GM23338 (cell line): ENCODE measurements around the gene LIFR. TPM values are rescaled to one million over a fixed set of nuclear protein-coding genes. Genes with fewer than 3 reads are reported as not detected.

Experiments used
- ATAC-seq: fragments of 200-7000 bp; cut with Tn5 transposase; 3 replicates; pipeline ENCODE4 v1.9.1; 2020
- DNase-seq: peaks from one replicate; pipeline ENCODE4 v3.0.0-alpha.2; 2015; ENCODE audit warnings: low spot score
- H2AFZ ChIP-seq: fragments of 200-600 bp; sonication (generic); 2 replicates; pipeline ENCODE4 v1.8.0; 2016; ENCODE audit warnings: antibody characterized with exemption, mild to moderate bottlenecking, moderate library complexity
- H3F3A ChIP-seq: fragments of 200-600 bp; sonication (generic); replicated peaks from 2 replicates; pipeline ENCODE4 v1.8.0; 2017; ENCODE audit warnings: antibody characterized with exemption, mixed run types, low read depth
- H3K27ac ChIP-seq: fragments of 200-600 bp; sonication (generic); 2 replicates; pipeline ENCODE4 v1.6.1; 2016; ENCODE audit warnings: low read depth
- H3K27me3 ChIP-seq: fragments of 200-600 bp; sonication (generic); 2 replicates; pipeline ENCODE4 v1.8.0; 2016; ENCODE audit warnings: mild to moderate bottlenecking, mixed run types, moderate library complexity; ENCODE audit not compliant: insufficient read depth
- H3K36me3 ChIP-seq: fragments of 200-600 bp; sonication (generic); 2 replicates; pipeline ENCODE4 v1.8.0; 2016; ENCODE audit warnings: mild to moderate bottlenecking; ENCODE audit not compliant: insufficient read depth
- H3K4me1 ChIP-seq: fragments of 200-600 bp; sonication (generic); 2 replicates; pipeline ENCODE4 v1.8.0; 2016; ENCODE audit warnings: mild to moderate bottlenecking, moderate library complexity; ENCODE audit not compliant: insufficient read depth
- H3K4me2 ChIP-seq: fragments of 200-600 bp; sonication (generic); 2 replicates; pipeline ENCODE4 v1.7.1; 2017; ENCODE audit warnings: mixed run types
- H3K4me3 ChIP-seq: fragments of 200-600 bp; sonication (generic); 2 replicates; pipeline ENCODE4 v1.6.1; 2016; ENCODE audit warnings: mixed run types
- H3K79me2 ChIP-seq: fragments of 200-600 bp; sonication (generic); replicated peaks from 2 replicates; pipeline ENCODE4 v1.8.0; 2017; ENCODE audit warnings: mild to moderate bottlenecking; ENCODE audit not compliant: insufficient read depth
- H3K9me2 ChIP-seq: fragments of 200-600 bp; sonication (generic); 2 replicates; pipeline ENCODE4 v1.8.0; 2017; ENCODE audit not compliant: insufficient read depth
- H4K20me1 ChIP-seq: fragments of 200-600 bp; sonication (generic); replicated peaks from 2 replicates; pipeline ENCODE4 v1.8.0; 2017; ENCODE audit warnings: mild to moderate bottlenecking; ENCODE audit not compliant: insufficient read depth
- H3K27ac Mint-ChIP-seq: 2 replicates; pipeline ENCODE4 v1.8.0; 2020; ENCODE audit warnings: inconsistent platforms, mild to moderate bottlenecking, moderate library complexity, mixed read lengths
- H3K27me3 Mint-ChIP-seq: 3 replicates; pipeline ENCODE4 v1.8.0; 2022; ENCODE audit warnings: low read depth, mild to moderate bottlenecking, moderate library complexity, mixed read lengths, inconsistent platforms; ENCODE audit not compliant: insufficient read depth, poor library complexity
- H3K36me3 Mint-ChIP-seq: 3 replicates; pipeline ENCODE4 v1.8.0; 2021; ENCODE audit warnings: low read depth, mild to moderate bottlenecking, inconsistent platforms, moderate library complexity, mixed read lengths
- H3K4me1 Mint-ChIP-seq: 3 replicates; pipeline ENCODE4 v1.8.0; 2020; ENCODE audit warnings: mild to moderate bottlenecking, inconsistent platforms, mixed read lengths
- H3K4me3 Mint-ChIP-seq: 3 replicates; pipeline ENCODE4 v1.8.0; 2021; ENCODE audit warnings: moderate library complexity, mild to moderate bottlenecking, inconsistent platforms, mixed read lengths
- H3K9me3 Mint-ChIP-seq: 3 replicates; pipeline ENCODE4 v1.8.0; 2020; ENCODE audit warnings: moderate library complexity, mild to moderate bottlenecking, inconsistent platforms, mixed read lengths
- CREB1 ChIP-seq: fragments of 250-450 bp; sonication (Bioruptor Pico); IDR thresholded peaks from 2 replicates; pipeline ENCODE4 v1.5.0; 2020; ENCODE audit warnings: low read depth, mild to moderate bottlenecking, moderate library complexity
- ETS1 ChIP-seq: IDR thresholded peaks from 2 replicates; pipeline ENCODE4 v1.6.1; 2016; ENCODE audit warnings: antibody characterized with exemption
- EZH2 ChIP-seq: fragments of 200-600 bp; sonication (generic); IDR thresholded peaks from one replicate; pipeline ENCODE4 v1.8.0; 2017; ENCODE audit warnings: antibody characterized with exemption, mild to moderate bottlenecking, low read depth; ENCODE audit not compliant: unreplicated experiment
- EZH2phosphoT487 ChIP-seq: fragments of 200-600 bp; sonication (generic); IDR thresholded peaks from one replicate; pipeline ENCODE4 v1.8.1; 2018; ENCODE audit warnings: antibody characterized with exemption; ENCODE audit not compliant: unreplicated experiment
- JUNB ChIP-seq: IDR thresholded peaks from one replicate; pipeline ENCODE4 v1.6.1; 2016; ENCODE audit warnings: antibody characterized with exemption; ENCODE audit not compliant: unreplicated experiment
- NANOG ChIP-seq: IDR thresholded peaks from 2 replicates; pipeline ENCODE4 v1.6.1; 2016; ENCODE audit warnings: antibody characterized with exemption, borderline replicate concordance
- POLR2AphosphoS5 ChIP-seq: IDR thresholded peaks from 2 replicates; pipeline ENCODE4 v1.6.1; 2016; ENCODE audit warnings: antibody characterized with exemption, low read depth
- REST ChIP-seq: IDR thresholded peaks from one replicate; pipeline ENCODE4 v1.6.1; 2018; ENCODE audit warnings: antibody characterized with exemption; ENCODE audit not compliant: unreplicated experiment
- STAT1 ChIP-seq: IDR thresholded peaks from one replicate; pipeline ENCODE4 v1.6.1; 2016; ENCODE audit warnings: antibody characterized with exemption; ENCODE audit not compliant: unreplicated experiment
- ZNF114 ChIP-seq: fragments of 250-450 bp; sonication (Bioruptor Pico); IDR thresholded peaks from 2 replicates; pipeline ENCODE4 v1.5.0; 2020; ENCODE audit warnings: mild to moderate bottlenecking, moderate library complexity
- ZNF331 ChIP-seq: fragments of 250-450 bp; sonication (Bioruptor Pico); IDR thresholded peaks from 2 replicates; pipeline ENCODE4 v1.5.0; 2020; ENCODE audit warnings: low read depth, mild to moderate bottlenecking, moderate library complexity
- polyA plus RNA-seq: library from polyadenylated mRNA; unstranded; fragments of >200 nt; fragmentation: Nextera tagmentation; extraction: Ambion mirVana; gene quantifications from 2 replicates; pipeline ENCODE4 v1.2.1, GENCODE V29; 2016
- total RNA-seq: library from RNA; depleted of rRNA; stranded (reverse); fragments of >200 nt; shearing (Covaris generic); gene quantifications from 2 replicates; pipeline ENCODE4 v1.2.3, GENCODE V29; 2014
- TF ChIP-seq, protein P1 (sequence below), 2 experiments: fragments of 200-600 bp in 1 of 2; sonication (generic) in 1 of 2; conservative IDR thresholded peaks; 2 replicates each; pipeline versions ENCODE4 v1.5.1 to v1.6.1; 2016 to 2017; ENCODE audit warnings: antibody characterized with exemption in 2 of 2, low read depth in 2 of 2, mild to moderate bottlenecking in 2 of 2, moderate library complexity in 1 of 2

LIFR gene
- total and polyA plus RNA-seq, 2 experiments from 2014 or later: 11.0 to 25.2 TPM

DNA sequence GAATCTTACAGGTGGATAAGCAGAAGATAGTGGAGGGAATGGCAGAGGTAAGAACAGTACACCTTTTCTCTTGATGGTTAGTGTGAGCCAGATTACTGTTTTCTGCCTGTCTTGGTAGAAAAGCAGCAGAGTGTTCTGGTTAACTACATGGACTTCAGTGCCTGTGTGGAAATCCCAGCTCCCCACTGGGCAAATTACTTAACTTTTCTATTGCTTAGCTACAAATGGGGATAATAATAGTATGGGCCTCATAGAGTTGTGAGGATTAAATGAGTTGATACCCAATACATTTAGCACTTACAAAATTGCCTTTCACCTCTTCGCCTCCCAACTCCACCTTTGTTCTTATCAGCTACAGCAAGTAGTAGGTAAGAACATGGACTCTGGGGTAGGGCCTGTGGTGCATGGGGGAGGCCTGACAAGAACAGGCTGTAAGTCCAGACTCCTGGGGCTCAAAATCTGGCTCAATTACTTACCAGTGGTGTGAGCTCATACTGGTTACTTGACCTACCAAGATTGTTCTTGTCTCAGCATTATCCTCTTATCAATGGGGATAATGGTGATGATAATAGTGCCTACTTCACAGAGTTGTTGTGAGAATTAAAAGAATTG lies 125.1 kb downstream of the LIFR start:
- Histone ChIP-seq H3K27ac (no peak overlapping the region), H3K36me3 (no peaks in the 10 kb centered on the region), H3K9me2 (peaks cover 3% of the 10 kb centered on the region; the same call in 1 of the 2 replicates), H3K4me2 (no peak overlapping the region), H3F3A (no peaks in the 10 kb centered on the region), H3K79me2 (no peaks in the 10 kb centered on the region), H4K20me1 (no peaks in the 10 kb centered on the region), H2AFZ (no peak overlapping the region), H3K4me3 (no peak overlapping the region), H3K27me3 (no peaks in the 10 kb centered on the region), H3K4me1 (peaks cover 9% of the 10 kb centered on the region; the same call in 1 of the 2 replicates)
- TF ChIP-seq JUNB: no peak
- TF ChIP-seq STAT1: no peak
- TF ChIP-seq EZH2: no peak
- TF ChIP-seq, protein P1, sequence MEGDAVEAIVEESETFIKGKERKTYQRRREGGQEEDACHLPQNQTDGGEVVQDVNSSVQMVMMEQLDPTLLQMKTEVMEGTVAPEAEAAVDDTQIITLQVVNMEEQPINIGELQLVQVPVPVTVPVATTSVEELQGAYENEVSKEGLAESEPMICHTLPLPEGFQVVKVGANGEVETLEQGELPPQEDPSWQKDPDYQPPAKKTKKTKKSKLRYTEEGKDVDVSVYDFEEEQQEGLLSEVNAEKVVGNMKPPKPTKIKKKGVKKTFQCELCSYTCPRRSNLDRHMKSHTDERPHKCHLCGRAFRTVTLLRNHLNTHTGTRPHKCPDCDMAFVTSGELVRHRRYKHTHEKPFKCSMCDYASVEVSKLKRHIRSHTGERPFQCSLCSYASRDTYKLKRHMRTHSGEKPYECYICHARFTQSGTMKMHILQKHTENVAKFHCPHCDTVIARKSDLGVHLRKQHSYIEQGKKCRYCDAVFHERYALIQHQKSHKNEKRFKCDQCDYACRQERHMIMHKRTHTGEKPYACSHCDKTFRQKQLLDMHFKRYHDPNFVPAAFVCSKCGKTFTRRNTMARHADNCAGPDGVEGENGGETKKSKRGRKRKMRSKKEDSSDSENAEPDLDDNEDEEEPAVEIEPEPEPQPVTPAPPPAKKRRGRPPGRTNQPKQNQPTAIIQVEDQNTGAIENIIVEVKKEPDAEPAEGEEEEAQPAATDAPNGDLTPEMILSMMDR (conservative IDR thresholded peaks at IDR 0.05; ENCODE audit: low read depth in 2 of 2): no peak
- no peak for TF ChIP-seq POLR2AphosphoS5
- TF ChIP-seq ETS1: no peak
- no peak for TF ChIP-seq ZNF114 (CRISPR knock-in tag)
- TF ChIP-seq ZNF331 (CRISPR knock-in tag): no peak
- DNase-seq: no peak
- no peak overlapping the region for H3K27ac Mint-ChIP-seq
- H3K9me3 Mint-ChIP-seq: no peaks in the 10 kb centered on the region
- H3K36me3 Mint-ChIP-seq: no peaks in the 10 kb centered on the region
- peaks cover 23% of the 10 kb centered on the region for H3K4me1 Mint-ChIP-seq
- no peak overlapping the region for H3K4me3 Mint-ChIP-seq
- H3K27me3 Mint-ChIP-seq: peaks cover 1% of the 10 kb centered on the region
- no peak for ATAC-seq

- no peak overlapping the region for H3K4me2 ChIP-seq
- TF ChIP-seq CREB1: no peak
- TF ChIP-seq ZNF114 (CRISPR knock-in tag): no peak
- TF ChIP-seq REST: no peak
- TF ChIP-seq EZH2: no peak
- no peak for TF ChIP-seq STAT1
- TF ChIP-seq JUNB: no peak
- TF ChIP-seq POLR2AphosphoS5: no peak
- no peak for TF ChIP-seq EZH2phosphoT487
- no peak for TF ChIP-seq NANOG
These were observed 129.2 kb downstream of the LIFR start for GRCh38 chr5:38426986-38427950.

More at GRCh38 chr5:38426986-38427950, 129.2 kb downstream of the LIFR start:
- H3K36me3 ChIP-seq: no peaks in the 10 kb centered on the region
- H3K27me3 ChIP-seq: no peaks in the 10 kb centered on the region
- DNase-seq (no peak), ATAC-seq (no peak)
- Mint-ChIP-seq H3K4me3 (no peak overlapping the region), H3K9me3 (no peaks in the 10 kb centered on the region; the same call in 2 of the 3 replicates), H3K4me1 (peaks cover 20% of the 10 kb centered on the region), H3K36me3 (no peaks in the 10 kb centered on the region), H3K27me3 (peaks cover 1% of the 10 kb centered on the region), H3K27ac (no peak overlapping the region; the same call in 1 of the 2 replicates)
- H3K4me3 ChIP-seq: no peak overlapping the region
- no peaks in the 10 kb centered on the region for H3K79me2 ChIP-seq
- H3K4me1 ChIP-seq: peaks cover 9% of the 10 kb centered on the region; the same call in 1 of the 2 replicates
- H4K20me1 ChIP-seq: no peaks in the 10 kb centered on the region
- no peaks in the 10 kb centered on the region for H3F3A ChIP-seq
- H3K27ac ChIP-seq: no peak overlapping the region
- H3K9me2 ChIP-seq: peaks cover 3% of the 10 kb centered on the region; the same call in 1 of the 2 replicates
- peak overlapping the region; percentile 91; the same call in 1 of the 2 replicates for H2AFZ ChIP-seq
